Adipocyte (in vitro differentiated cells): Measurements from ENCODE around the gene C4A.
"Not testable (repeated sequence)": the region's sequence is repeated elsewhere in the genome, so short reads cannot be mapped to it uniquely, and the experiment has no call there.

Experiments used
- DNase-seq: peaks from one replicate; pipeline ENCODE4 v3.0.0-alpha.2; 2015; ENCODE audit warnings: low read depth
- H3K27me3 ChIP-seq: replicated peaks from 2 replicates; pipeline ENCODE4 v1.7.0; 2013; ENCODE audit warnings: mild to moderate bottlenecking, low read length, moderate library complexity; ENCODE audit not compliant: control insufficient read depth, insufficient read depth
- H3K36me3 ChIP-seq: 2 replicates; pipeline ENCODE4 v1.7.0; 2013; ENCODE audit warnings: low read length, mild to moderate bottlenecking, moderate library complexity; ENCODE audit not compliant: control insufficient read depth, insufficient read depth, severe bottlenecking
- H3K4me1 ChIP-seq: 2 replicates; pipeline ENCODE4 v1.7.0; 2013; ENCODE audit warnings: mild to moderate bottlenecking, low read length, moderate library complexity; ENCODE audit not compliant: control insufficient read depth, insufficient read depth
- H3K4me3 ChIP-seq: 2 replicates; pipeline ENCODE4 v1.7.0; 2013; ENCODE audit warnings: mild to moderate bottlenecking, low read length, moderate library complexity
- H3K9ac ChIP-seq: 2 replicates; pipeline ENCODE4 v1.7.0; 2013; ENCODE audit warnings: mild to moderate bottlenecking, low read length, moderate library complexity
- H3K9me3 ChIP-seq: 2 replicates; pipeline ENCODE4 v1.7.0; 2013; ENCODE audit warnings: mild to moderate bottlenecking, low read length, moderate library complexity; ENCODE audit not compliant: control insufficient read depth

Gene C4A

GRCh38 chr6:31994421-31994820, 12.6 kb downstream of the C4A start:
- not testable (repeated sequence) for DNase-seq, H3K9ac ChIP-seq, H3K4me1 ChIP-seq, H3K27me3 ChIP-seq, H3K9me3 ChIP-seq, H3K36me3 ChIP-seq, H3K4me3 ChIP-seq

DNA sequence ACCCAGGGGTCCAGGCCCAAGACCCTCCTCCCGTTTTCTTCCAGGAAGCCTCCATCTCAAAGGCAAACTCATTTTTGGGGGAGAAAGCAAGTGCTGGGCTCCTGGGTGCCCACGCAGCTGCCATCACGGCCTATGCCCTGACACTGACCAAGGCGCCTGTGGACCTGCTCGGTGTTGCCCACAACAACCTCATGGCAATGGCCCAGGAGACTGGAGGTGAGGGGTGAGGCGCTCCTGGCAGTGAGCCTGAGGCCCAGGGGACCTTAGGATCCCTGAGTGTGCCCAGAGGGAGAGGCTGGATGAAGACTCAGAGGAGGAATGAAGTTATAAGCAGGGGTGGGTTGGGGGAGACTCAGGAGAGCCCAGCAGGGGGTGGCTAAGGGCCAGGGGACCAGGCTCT, 14.5 kb downstream of the C4A start:
- not testable (repeated sequence) for H3K4me1 ChIP-seq, H3K27me3 ChIP-seq, DNase-seq, H3K9ac ChIP-seq, H3K36me3 ChIP-seq, H3K4me3 ChIP-seq, H3K9me3 ChIP-seq

DNA sequence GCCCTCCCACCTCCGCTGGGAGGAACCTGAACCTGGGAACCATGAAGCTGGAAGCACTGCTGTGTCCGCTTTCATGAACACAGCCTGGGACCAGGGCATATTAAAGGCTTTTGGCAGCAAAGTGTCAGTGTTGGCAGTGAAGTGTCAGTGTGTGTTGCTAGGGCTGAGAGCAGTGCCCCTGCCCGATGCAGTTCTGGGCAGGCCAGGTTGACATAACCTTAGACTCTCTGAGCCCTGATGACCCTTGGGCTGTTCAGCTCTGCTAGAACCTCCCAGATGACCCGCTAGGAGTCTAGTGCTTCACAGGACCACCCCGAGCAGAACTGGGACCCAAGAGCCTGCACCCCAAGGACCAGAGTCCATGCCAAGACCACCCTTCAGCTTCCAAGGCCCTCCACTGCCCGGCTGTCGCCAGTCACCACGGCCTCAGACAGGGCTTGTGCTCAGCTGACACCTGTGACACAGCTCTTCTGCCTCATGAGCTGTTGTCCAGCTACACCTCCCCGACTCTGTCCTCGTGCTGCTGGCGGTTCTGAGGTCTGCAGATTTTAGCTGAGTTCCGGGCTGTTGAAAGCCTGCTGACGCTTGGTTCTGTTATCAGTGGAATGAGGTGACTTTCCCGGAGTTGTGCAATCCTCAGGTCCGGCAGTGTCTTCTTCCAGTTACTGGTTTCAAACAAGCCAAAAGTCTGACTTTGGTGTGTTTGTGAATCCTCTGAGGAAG, 20.9 kb downstream of the C4A start:
- H3K27me3 ChIP-seq, H3K4me3 ChIP-seq, H3K9ac ChIP-seq: not testable (repeated sequence)

DNA sequence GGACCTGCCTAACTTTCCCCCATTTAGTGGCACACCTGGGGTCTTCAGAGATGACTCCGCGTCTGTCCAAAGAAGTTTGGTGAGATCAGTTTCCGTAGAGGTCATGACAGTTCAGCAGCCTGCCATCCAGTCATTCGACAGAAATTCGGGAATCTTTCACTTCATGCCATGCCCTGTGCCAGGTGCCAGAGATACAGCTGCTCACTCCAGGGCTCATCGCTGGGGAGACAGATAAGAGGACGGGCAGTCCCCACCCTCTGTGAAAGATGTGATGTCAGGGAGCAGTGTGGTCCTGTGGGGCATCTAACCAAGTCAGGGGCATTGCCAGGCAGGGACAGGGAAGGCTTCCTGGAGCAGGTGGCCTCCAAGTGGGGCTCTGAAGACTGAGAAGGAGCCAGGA, 21.4 kb downstream of the C4A start:
- not testable (repeated sequence) for H3K9me3 ChIP-seq, H3K4me3 ChIP-seq, H3K36me3 ChIP-seq, H3K9ac ChIP-seq, H3K4me1 ChIP-seq, DNase-seq, H3K27me3 ChIP-seq

More for the DNA sequence above, 20.9 kb downstream of the C4A start:
- H3K4me1 ChIP-seq, H3K36me3 ChIP-seq, DNase-seq, H3K9me3 ChIP-seq: not testable (repeated sequence)

DNA sequence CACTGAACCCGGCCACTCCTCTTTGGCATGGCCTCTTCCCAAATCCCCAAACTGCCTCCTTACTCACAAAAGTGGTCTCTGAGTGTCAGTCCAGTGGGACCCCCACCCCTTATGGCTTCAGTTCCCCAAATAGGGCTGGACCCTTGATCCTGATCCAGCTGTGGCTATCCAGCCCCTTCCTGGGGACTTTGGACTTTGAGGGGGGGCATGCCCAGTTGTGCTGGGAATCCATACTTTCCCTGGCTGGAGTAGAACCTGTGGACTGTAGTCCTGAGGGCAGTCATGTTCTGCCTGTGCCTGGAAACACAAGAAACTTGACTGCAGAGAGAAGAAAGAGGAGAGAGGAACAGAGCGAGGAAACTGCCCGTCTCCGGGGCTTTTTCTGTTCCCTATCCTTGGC, 22.5 kb downstream of the C4A start:
- H3K9ac ChIP-seq, H3K4me1 ChIP-seq, H3K4me3 ChIP-seq, DNase-seq, H3K27me3 ChIP-seq, H3K36me3 ChIP-seq, H3K9me3 ChIP-seq: not testable (repeated sequence)

DNA sequence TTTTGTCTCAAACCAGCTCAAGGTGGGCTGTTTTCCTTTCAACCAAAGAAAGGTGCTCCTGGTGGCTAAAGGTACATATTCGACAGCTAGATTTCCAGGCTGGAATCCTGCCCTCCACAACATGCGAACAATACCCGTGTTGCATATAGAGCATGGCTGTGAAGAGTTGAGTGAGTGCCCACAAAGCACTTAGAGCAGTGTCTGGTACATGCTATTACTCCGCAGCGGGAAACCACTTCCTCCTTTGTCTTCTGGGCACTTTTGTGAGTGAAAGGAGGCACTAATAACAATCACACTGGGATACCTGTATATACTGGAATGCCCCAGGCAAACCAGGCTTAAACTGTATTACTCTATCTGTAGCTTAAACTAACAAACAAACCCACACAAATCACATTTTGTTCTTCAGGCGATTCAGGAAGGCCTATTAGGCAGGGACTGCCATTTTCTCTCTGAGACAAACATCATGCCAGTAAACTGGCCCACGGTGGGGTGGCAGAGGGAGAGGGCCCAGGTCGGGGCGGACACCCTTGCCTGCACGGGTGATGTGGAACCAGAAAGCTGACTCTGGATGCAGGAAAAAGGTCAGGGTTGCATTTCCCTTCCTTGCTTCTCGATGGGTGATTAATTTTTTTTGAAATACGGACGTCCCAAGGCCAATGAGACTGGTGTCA, 23.1 kb downstream of the C4A start:
- H3K4me1 ChIP-seq, H3K27me3 ChIP-seq, H3K36me3 ChIP-seq, H3K9ac ChIP-seq, DNase-seq, H3K9me3 ChIP-seq, H3K4me3 ChIP-seq: not testable (repeated sequence)

DNA sequence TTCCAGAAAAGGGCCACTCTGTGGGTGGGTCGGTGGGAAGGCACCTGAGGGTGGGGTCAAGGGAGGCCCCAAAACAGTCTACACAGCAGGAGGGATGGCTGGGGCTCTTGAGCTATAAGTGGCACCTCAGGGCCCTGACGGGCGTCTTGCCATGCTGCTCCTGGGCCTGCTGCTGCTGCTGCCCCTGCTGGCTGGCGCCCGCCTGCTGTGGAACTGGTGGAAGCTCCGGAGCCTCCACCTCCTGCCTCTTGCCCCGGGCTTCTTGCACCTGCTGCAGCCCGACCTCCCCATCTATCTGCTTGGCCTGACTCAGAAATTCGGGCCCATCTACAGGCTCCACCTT, 23.7 kb downstream of the C4A start:
- not testable (repeated sequence) for H3K36me3 ChIP-seq, H3K4me1 ChIP-seq, H3K4me3 ChIP-seq, H3K27me3 ChIP-seq, DNase-seq, H3K9me3 ChIP-seq, H3K9ac ChIP-seq

- not testable (repeated sequence) for H3K9me3 ChIP-seq, H3K4me3 ChIP-seq, H3K36me3 ChIP-seq, DNase-seq, H3K9ac ChIP-seq, H3K4me1 ChIP-seq, H3K27me3 ChIP-seq
Measured at GRCh38 chr6:32005991-32006529, 24.2 kb downstream of the C4A start.

DNA sequence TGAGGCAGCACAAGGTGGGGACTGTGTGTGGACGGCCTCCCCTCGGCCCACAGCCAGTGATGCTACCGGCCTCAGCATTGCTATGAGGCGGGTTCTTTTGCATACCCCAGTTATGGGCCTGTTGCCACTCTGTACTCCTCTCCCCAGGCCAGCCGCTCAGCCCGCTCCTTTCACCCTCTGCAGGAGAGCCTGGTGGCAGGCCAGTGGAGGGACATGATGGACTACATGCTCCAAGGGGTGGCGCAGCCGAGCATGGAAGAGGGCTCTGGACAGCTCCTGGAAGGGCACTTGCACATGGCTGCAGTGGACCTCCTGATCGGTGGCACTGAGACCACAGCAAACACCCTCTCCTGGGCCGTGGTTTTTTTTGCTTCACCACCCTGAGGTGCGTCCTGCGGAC, 25.2 kb downstream of the C4A start:
- H3K27me3 ChIP-seq, H3K9me3 ChIP-seq, H3K4me3 ChIP-seq, H3K36me3 ChIP-seq, H3K4me1 ChIP-seq, DNase-seq, H3K9ac ChIP-seq: not testable (repeated sequence)

DNA sequence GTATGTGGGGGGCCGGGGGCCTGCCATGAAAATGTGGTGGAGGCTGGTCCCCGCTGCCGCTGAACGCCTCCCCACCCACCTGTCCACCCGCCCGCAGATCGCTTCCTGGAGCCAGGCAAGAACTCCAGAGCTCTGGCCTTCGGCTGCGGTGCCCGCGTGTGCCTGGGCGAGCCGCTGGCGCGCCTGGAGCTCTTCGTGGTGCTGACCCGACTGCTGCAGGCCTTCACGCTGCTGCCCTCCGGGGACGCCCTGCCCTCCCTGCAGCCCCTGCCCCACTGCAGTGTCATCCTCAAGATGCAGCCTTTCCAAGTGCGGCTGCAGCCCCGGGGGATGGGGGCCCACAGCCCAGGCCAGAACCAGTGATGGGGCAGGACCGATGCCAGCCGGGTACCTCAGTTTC, 26.2 kb downstream of the C4A start:
- not testable (repeated sequence) for H3K9ac ChIP-seq, H3K9me3 ChIP-seq, H3K4me1 ChIP-seq, H3K4me3 ChIP-seq, H3K36me3 ChIP-seq, H3K27me3 ChIP-seq, DNase-seq

DNA sequence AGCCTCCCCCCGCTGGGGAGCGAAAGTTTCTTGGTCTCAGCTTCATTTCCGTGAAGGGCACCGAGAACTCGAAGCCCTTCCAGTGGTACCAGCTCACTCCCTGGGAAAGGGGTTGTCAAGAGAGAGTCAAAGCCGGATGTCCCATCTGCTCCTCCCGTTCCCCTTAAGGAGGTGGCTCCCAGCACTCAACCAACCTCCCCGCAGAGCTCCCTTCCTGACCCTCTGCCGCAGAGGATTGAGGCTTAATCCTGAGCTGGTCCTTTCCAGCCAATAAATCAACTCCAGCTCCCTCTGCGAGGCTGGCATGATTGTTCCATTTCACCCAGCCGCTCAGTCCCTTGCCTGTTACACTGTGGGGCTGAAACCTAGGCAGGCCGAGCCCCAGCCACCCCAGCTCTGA, 26.8 kb downstream of the C4A start:
- not testable (repeated sequence) for H3K9ac ChIP-seq, H3K4me1 ChIP-seq, DNase-seq, H3K27me3 ChIP-seq, H3K4me3 ChIP-seq, H3K36me3 ChIP-seq, H3K9me3 ChIP-seq

GRCh38 chr6:32009537-32009936, 27.7 kb downstream of the C4A start:
- H3K36me3 ChIP-seq, DNase-seq, H3K4me3 ChIP-seq, H3K9ac ChIP-seq, H3K27me3 ChIP-seq, H3K4me1 ChIP-seq, H3K9me3 ChIP-seq: not testable (repeated sequence)
